ENCODE results near the gene PLA2G4E.

Gene PLA2G4E

DNA sequence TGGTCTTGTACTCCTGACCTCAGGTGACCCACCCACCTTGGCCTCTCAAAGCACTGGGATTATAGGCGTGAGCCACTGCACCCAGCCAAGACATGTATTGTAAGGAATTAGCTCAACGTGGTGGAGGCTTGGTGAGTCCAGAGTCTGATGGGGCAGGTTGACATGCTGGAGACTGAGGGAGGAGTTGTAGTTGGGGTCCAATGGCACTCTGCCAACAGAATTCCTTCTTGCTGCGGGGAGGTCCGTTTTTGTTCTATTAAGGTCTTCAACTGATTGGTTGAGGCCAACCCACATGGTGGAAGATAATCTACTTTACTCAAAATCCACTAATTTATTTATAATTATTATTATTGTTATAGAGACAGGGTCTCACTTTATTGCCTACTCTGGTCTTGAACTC lies 43.4 kb upstream of the PLA2G4E start:
- no peak for TF ChIP-seq SPI1 (IDR thresholded peaks at IDR 0.05; ENCODE audit: low read depth, low read length)
- no peak for TF ChIP-seq PAX5 (IDR thresholded peaks at IDR 0.05; ENCODE audit: insufficient read depth, low read length, severe bottlenecking)
- no peak for TF ChIP-seq POU2F2 (IDR thresholded peaks at IDR 0.05; ENCODE audit: low read depth, low read length)
- FAIRE-seq (no peak), DNase-seq (ENCODE audit: insufficient read length, low spot score) (no peak)

DNA sequence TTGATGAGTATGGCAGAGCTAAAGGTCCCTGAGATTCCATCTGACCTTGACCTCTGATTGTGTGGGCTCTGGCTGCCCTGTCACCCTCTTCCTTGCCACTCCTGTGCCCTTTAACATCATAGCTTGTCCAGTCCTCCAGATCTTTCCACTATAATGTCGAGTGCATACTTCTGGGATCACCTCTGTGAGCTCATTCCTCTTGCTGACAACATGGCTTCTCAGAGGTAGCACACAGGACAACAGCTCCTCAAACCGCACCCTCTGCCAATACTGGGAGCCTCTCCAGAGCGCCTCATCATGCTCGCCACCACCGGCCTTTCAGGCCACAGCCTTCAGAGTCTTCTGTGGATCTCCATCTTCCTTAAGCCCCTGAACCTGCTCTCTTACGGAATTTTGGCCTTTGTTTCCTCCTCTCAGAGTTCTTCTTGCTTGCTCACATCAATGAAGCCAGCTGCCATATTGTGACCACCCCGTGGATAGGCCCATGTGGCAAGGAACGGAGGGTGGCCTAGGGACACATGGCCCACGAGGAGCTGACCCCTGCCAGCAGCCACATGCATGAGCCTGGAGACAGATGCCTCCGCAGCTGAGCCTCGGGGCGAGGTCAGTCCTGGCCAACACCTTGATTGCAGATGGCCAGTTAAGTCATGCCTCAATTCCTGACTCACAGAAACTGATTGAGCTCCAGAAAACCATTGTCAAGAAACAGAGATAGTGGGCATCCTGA lies 42.4 kb upstream of the PLA2G4E start:
- no peak for FAIRE-seq
- no peak for DNase-seq (ENCODE audit: insufficient read length, low spot score)
- TF ChIP-seq POU2F2 (IDR thresholded peaks at IDR 0.05; ENCODE audit: low read depth, low read length), result no peak
- no peak for TF ChIP-seq TAF1 (IDR thresholded peaks at IDR 0.05; ENCODE audit: low read depth, low read length)
- TF ChIP-seq POLR2AphosphoS5 (IDR thresholded peaks at IDR 0.05; ENCODE audit: low read depth, low read length), result no peak
- TF ChIP-seq SPI1 (IDR thresholded peaks at IDR 0.05; ENCODE audit: low read depth, low read length), result no peak
- TF ChIP-seq PAX5 (IDR thresholded peaks at IDR 0.05; ENCODE audit: insufficient read depth, low read length, severe bottlenecking), result no peak
- TF ChIP-seq POLR2A (IDR thresholded peaks at IDR 0.05; ENCODE audit: low read depth, low read length), result no peak

DNA sequence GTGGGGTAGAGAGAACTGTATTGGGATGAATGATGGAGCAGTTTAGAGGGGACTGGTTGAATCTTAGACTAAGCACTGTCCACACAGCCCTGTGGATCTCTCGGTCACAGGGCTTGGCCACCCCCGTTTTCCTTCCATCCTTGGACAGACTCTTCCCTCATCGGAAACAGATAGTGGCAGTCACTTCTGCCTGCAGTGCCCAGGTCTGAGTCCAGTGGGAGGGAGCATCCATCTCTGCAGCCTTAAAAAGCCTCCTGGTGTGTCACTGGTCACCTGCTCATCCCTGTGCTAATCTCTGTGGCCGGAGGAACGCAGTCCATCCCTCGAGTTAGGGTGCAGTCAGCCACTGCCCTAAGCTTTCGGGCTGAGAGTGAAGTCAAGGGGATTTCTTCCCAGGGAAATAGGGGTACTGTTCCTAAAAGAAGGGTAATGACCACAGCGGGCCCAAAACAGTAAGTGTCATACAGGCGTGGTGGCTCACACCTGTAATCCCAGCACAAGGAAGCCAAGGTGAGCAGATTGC lies 41.5 kb upstream of the PLA2G4E start:
- FAIRE-seq (no peak), DNase-seq (ENCODE audit: insufficient read length, low spot score) (no peak)
- TF ChIP-seq SPI1 (IDR thresholded peaks at IDR 0.05; ENCODE audit: low read depth, low read length) (no peak), PAX5 (IDR thresholded peaks at IDR 0.05; ENCODE audit: insufficient read depth, low read length, severe bottlenecking) (no peak), POLR2AphosphoS5 (IDR thresholded peaks at IDR 0.05; ENCODE audit: low read depth, low read length) (no peak), TAF1 (IDR thresholded peaks at IDR 0.05; ENCODE audit: low read depth, low read length) (no peak), POU2F2 (IDR thresholded peaks at IDR 0.05; ENCODE audit: low read depth, low read length) (no peak), POLR2A (IDR thresholded peaks at IDR 0.05; ENCODE audit: low read depth, low read length) (no peak)

DNA sequence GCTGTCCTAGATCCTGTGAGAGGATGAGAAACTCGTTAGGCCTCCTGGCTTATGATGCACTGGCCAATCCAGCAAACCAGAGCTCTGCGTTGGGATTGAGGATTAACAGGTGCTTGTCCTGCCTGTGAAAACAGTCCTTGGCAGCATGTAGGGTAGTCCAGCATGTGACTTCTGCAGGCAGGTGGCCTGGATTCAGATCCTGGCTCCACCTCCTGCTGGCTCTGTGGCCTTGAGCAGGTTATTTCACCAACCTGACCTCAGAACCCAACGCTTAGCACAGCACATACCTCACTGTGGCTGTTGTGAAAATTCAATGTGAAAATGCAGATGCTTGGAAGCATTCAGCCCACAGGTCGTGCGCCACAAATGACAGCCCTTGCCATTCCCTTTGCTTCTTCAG lies 40.0 kb upstream of the PLA2G4E start:
- no peak for TF ChIP-seq POU2F2 (IDR thresholded peaks at IDR 0.05; ENCODE audit: low read depth, low read length)
- no peak for TF ChIP-seq TAF1 (IDR thresholded peaks at IDR 0.05; ENCODE audit: low read depth, low read length)
- no peak for TF ChIP-seq SPI1 (IDR thresholded peaks at IDR 0.05; ENCODE audit: low read depth, low read length)
- TF ChIP-seq POLR2A (IDR thresholded peaks at IDR 0.05; ENCODE audit: low read depth, low read length), result no peak
- no peak for TF ChIP-seq PAX5 (IDR thresholded peaks at IDR 0.05; ENCODE audit: insufficient read depth, low read length, severe bottlenecking)
- TF ChIP-seq POLR2AphosphoS5 (IDR thresholded peaks at IDR 0.05; ENCODE audit: low read depth, low read length), result no peak
- FAIRE-seq, result no peak
- no peak for DNase-seq (ENCODE audit: insufficient read length, low spot score)

DNA sequence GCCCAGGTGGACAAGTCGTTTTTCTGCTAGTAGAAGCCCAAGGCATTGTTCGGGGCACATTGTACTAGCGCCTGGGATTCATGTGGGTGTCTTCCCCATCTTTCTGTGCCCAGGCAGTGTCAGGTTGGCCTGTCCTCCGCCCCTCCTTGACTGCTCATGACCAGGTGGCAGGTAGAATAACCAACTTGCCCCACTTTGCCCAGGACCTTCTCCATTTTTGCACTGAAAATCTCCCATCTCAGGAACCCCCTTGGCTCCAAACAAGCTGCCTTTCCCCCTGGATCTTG lies 39.6 kb upstream of the PLA2G4E start:
- FAIRE-seq (no peak), DNase-seq (ENCODE audit: insufficient read length, low spot score) (no peak)
- TF ChIP-seq PAX5 (IDR thresholded peaks at IDR 0.05; ENCODE audit: insufficient read depth, low read length, severe bottlenecking) (no peak), SPI1 (IDR thresholded peaks at IDR 0.05; ENCODE audit: low read depth, low read length) (no peak), TAF1 (IDR thresholded peaks at IDR 0.05; ENCODE audit: low read depth, low read length) (no peak), POU2F2 (IDR thresholded peaks at IDR 0.05; ENCODE audit: low read depth, low read length) (no peak), POLR2AphosphoS5 (IDR thresholded peaks at IDR 0.05; ENCODE audit: low read depth, low read length) (no peak), POLR2A (IDR thresholded peaks at IDR 0.05; ENCODE audit: low read depth, low read length) (no peak)

DNA sequence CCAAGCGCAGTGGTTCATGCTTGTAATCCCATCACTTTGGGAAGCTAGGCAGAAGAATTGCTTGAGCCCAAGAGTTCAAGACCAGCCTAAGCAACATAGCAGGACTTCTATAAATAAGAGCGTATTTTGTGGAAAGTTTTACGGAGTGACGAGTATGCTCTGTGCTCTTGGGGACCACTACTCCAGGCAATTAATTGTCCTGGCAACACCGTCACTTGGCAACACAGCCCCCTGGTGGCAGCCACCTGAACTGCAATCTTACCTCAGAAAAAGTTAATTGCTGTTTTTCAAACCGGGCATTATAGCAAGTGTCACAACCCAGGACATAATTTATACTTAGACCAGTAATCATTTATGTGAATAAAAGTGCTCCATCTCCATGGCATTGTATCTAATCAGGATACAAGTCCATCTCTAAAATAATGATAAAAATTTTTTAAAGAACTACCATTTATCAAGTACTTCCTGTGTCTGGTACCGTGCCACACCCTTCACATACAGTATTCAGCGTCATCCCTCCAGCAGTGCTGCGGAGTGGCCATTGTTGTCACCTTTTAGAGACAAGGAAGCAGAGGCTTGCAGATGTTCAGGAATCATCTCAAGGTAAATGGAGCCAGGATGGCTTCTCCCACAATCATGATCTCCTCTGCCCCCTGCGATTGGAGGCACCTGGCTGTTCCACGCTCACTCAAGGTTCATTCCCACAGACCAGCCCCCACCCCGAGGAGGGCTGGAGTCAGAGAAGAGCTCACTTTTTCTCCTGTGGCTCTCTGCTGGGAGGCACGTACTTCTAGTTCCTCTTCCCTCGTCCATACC lies 39.0 kb upstream of the PLA2G4E start:
- peak; percentile 87 for FAIRE-seq
- TF ChIP-seq PAX5 (IDR thresholded peaks at IDR 0.05; ENCODE audit: insufficient read depth, low read length, severe bottlenecking) (no peak), POLR2A (IDR thresholded peaks at IDR 0.05; ENCODE audit: low read depth, low read length) (no peak), TAF1 (IDR thresholded peaks at IDR 0.05; ENCODE audit: low read depth, low read length) (no peak), POLR2AphosphoS5 (IDR thresholded peaks at IDR 0.05; ENCODE audit: low read depth, low read length) (no peak), SPI1 (IDR thresholded peaks at IDR 0.05; ENCODE audit: low read depth, low read length) (no peak), POU2F2 (IDR thresholded peaks at IDR 0.05; ENCODE audit: low read depth, low read length) (no peak)
- no peak for DNase-seq (ENCODE audit: insufficient read length, low spot score)

DNA sequence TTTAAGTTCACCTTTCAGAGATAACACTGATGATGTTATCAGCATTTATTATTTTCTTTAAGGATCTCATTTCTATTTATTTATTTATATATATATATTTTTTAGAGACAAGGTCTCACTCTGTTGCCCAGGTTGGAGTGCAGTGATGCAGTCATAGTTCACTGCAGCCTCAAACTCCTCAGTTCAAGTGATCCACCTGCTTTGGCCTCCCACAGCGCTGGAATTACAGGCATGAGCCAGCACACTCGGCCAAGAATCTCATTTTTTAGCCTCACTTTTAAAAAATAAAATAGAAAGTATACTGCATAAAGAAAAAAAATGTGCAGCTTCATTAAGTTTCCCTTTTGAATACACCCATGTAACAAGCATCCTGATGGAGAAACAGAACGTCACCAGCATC lies 37.9 kb upstream of the PLA2G4E start:
- FAIRE-seq (no peak), DNase-seq (ENCODE audit: insufficient read length, low spot score) (no peak)
- no peak for TF ChIP-seq SPI1 (IDR thresholded peaks at IDR 0.05; ENCODE audit: low read depth, low read length)
- no peak for TF ChIP-seq POLR2A (IDR thresholded peaks at IDR 0.05; ENCODE audit: low read depth, low read length)
- no peak for TF ChIP-seq POLR2AphosphoS5 (IDR thresholded peaks at IDR 0.05; ENCODE audit: low read depth, low read length)
- TF ChIP-seq POU2F2 (IDR thresholded peaks at IDR 0.05; ENCODE audit: low read depth, low read length), result no peak
- no peak for TF ChIP-seq PAX5 (IDR thresholded peaks at IDR 0.05; ENCODE audit: insufficient read depth, low read length, severe bottlenecking)

DNA sequence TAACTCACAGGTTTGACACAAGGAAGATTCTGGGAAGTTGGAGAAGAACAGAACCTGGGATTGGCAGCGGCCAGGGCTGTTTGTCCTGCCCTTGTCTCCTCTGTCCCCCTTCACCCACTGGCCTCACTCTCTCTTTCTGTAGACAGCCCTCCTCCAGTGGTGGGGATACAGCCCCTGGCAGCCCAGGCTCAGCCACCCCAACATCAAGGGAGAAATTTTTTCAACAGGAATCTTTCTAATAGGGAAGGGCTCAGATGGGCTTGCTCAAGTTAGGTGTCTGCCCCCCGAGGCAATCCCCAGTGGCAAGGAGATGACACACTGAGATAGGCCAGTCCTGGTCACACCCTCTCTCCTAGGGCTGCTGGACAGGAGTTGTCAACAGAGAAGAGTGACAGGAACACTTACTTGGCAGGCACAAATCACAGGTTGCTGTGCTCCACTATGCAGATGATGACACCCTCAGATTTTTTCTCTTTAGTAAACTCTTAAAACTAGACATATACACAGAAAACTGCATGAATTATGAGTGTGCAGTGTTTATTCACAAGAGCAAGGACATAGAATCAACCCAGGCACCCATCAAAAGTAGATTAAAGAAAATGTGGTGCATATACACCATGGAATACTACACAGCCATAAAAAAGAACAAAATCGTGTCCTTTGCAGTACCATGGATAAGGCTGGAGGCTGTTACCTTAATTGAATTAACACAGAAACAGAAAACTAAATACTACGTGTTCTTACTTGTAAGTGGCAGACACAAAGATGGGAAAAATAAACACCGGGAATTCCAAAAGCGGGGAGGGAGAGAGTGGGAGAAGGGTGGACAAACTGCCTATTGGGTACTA lies 37.2 kb upstream of the PLA2G4E start:
- DNase-seq (ENCODE audit: insufficient read length, low spot score) (no peak), FAIRE-seq (no peak)
- no peak for TF ChIP-seq TAF1 (IDR thresholded peaks at IDR 0.05; ENCODE audit: low read depth, low read length)
- TF ChIP-seq SPI1 (IDR thresholded peaks at IDR 0.05; ENCODE audit: low read depth, low read length), result no peak
- TF ChIP-seq POLR2A (IDR thresholded peaks at IDR 0.05; ENCODE audit: low read depth, low read length), result no peak
- no peak for TF ChIP-seq PAX5 (IDR thresholded peaks at IDR 0.05; ENCODE audit: insufficient read depth, low read length, severe bottlenecking)
- no peak for TF ChIP-seq POLR2AphosphoS5 (IDR thresholded peaks at IDR 0.05; ENCODE audit: low read depth, low read length)
- TF ChIP-seq POU2F2 (IDR thresholded peaks at IDR 0.05; ENCODE audit: low read depth, low read length), result no peak
